ENCODE data around the gene PLA2G7.

DNA sequence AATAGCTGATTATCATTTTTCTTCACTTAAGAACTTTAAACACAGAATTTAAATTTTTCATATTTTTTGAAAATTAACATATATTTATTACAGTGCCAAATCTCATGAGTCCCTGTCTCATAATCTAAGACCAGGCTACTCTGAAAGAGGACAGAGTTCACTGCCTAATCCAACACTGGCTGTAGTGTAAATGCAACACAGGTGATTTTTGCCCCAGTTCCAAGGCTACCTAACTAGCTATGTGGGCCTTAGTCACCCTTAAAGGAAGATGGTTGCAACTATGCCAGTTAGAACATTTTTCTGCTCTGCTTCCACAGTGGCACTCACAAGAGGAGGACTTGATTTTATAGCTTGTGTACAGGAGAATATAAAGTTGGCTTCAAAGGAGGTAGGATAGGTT lies 77.5 kb downstream of the PLA2G7 start:
- TF ChIP-seq, protein P1, sequence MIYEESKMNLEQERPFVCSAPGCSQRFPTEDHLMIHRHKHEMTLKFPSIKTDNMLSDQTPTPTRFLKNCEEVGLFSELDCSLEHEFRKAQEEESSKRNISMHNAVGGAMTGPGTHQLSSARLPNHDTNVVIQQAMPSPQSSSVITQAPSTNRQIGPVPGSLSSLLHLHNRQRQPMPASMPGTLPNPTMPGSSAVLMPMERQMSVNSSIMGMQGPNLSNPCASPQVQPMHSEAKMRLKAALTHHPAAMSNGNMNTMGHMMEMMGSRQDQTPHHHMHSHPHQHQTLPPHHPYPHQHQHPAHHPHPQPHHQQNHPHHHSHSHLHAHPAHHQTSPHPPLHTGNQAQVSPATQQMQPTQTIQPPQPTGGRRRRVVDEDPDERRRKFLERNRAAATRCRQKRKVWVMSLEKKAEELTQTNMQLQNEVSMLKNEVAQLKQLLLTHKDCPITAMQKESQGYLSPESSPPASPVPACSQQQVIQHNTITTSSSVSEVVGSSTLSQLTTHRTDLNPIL (CRISPR knock-in tag; IDR thresholded peaks at IDR 0.05; ENCODE audit: low read depth), result no peak
- TF ChIP-seq ZFP3 (CRISPR knock-in tag; IDR thresholded peaks at IDR 0.05) (no peak), GLIS3 (CRISPR knock-in tag; IDR thresholded peaks at IDR 0.05) (no peak), BACH2 (CRISPR knock-in tag; IDR thresholded peaks at IDR 0.05; ENCODE audit: borderline replicate concordance) (no peak), PATZ1 (CRISPR knock-in tag; IDR thresholded peaks at IDR 0.05; ENCODE audit: borderline replicate concordance) (no peak), ZNF565 (CRISPR knock-in tag; conservative IDR thresholded peaks at IDR 0.05; ENCODE audit: low read depth) (no peak), TCF4 (CRISPR knock-in tag; IDR thresholded peaks at IDR 0.05; ENCODE audit: borderline replicate concordance) (no peak), ARNTL (CRISPR knock-in tag; IDR thresholded peaks at IDR 0.05; ENCODE audit: borderline replicate concordance, low read depth) (no peak), CSDC2 (CRISPR knock-in tag; IDR thresholded peaks at IDR 0.05) (no peak), CSRNP3 (CRISPR knock-in tag; IDR thresholded peaks at IDR 0.05) (no peak), ESRRG (CRISPR knock-in tag; IDR thresholded peaks at IDR 0.05) (no peak), OSR1 (CRISPR knock-in tag; IDR thresholded peaks at IDR 0.05) (no peak)
